ENCODE data around the gene MORN1. TPM values are rescaled to one million over a fixed set of nuclear protein-coding genes. Genes with fewer than 3 reads are reported as not detected.

The MORN1 gene
- total RNA-seq, 4 donors from 2014 or later = 3.0 to 34.0 (median 12.5) TPM

- in situ Hi-C loops (cut with MboI; ENCODE audit: low pct_ligation_motif_present in 1 of 4, low pct_unique_long_range_greater_than_20kb in 1 of 4, low sequenced_read_pairs in 3 of 4) = loop anchor here in 2 of 4 donors (25.0 kb wide), 1 partner anchor 101 kb away; no protein-coding TSS in a partner anchor
- H3K4me3 ChIP-seq = peak overlapping the region in 2 of 4 donors; percentile 61 to 64
These were observed 77.6 kb downstream of the MORN1 start for GRCh38 chr1:2313651-2314261.

GRCh38 chr1:2312515-2313301, 78.6 kb downstream of the MORN1 start:
- TF ChIP-seq CTCF (IDR thresholded peaks at IDR 0.05) = no peak
- no peak for TF ChIP-seq POLR2A (IDR thresholded peaks at IDR 0.05)
- no peak for TF ChIP-seq EP300 (IDR thresholded peaks at IDR 0.05; ENCODE audit: low read depth)
- TF ChIP-seq POLR2AphosphoS5 (IDR thresholded peaks at IDR 0.05) = peak in 1 of 3 donors; percentile 11
- 43% methylated on average over 19 of the region's 24 CpGs; no CpG with 5 or more reads in 1 of the 2 donors for WGBS, 2 donors (ENCODE audit: low coverage in 1 of 2)
- Histone ChIP-seq H3K27ac (peak overlapping the region; percentile 85 to 91 (median 88)), H3K36me3 (peaks cover 0 to 6% (median 3%) of the 10 kb centered on the region in 4 donors), H3K9me3 (no peaks in the 10 kb centered on the region), H3K4me3 (no peak overlapping the region), H3K27me3 (peaks cover 9% of the 10 kb centered on the region), H3K4me1 (peaks cover 32 to 60% (median 43%) of the 10 kb centered on the region in 4 donors)
- intact Hi-C loops (cut with DNase I; ENCODE audit: low total_unique reads) = loop anchor here (5.0 kb wide), 1 partner anchor 80 kb away; no protein-coding TSS in a partner anchor
- in situ Hi-C loops (cut with MboI; ENCODE audit: low pct_ligation_motif_present in 1 of 4, low pct_unique_long_range_greater_than_20kb in 1 of 4, low sequenced_read_pairs in 3 of 4) = loop anchor here in 2 of 4 donors (25.0 kb wide), 1 partner anchor 100 kb away; no protein-coding TSS in a partner anchor
- DNase-seq = peak; percentile 48

More at GRCh38 chr1:2313651-2314261, 77.6 kb downstream of the MORN1 start:
- WGBS, 2 donors (ENCODE audit: low coverage in 1 of 2) = 56% methylated on average over 15 of the region's 18 CpGs; no CpG with 5 or more reads in 1 of the 2 donors
- Histone ChIP-seq H3K9me3 (no peaks in the 10 kb centered on the region), H3K36me3 (no peaks in the 10 kb centered on the region), H3K27ac (peak overlapping the region; percentile 85 to 91 (median 88)), H3K27me3 (peaks cover 9% of the 10 kb centered on the region), H3K4me1 (peaks cover 32 to 60% (median 43%) of the 10 kb centered on the region in 4 donors)
- DNase-seq = no peak
- TF ChIP-seq CTCF (IDR thresholded peaks at IDR 0.05) (no peak), POLR2AphosphoS5 (IDR thresholded peaks at IDR 0.05) (no peak), POLR2A (IDR thresholded peaks at IDR 0.05) (no peak), EP300 (IDR thresholded peaks at IDR 0.05; ENCODE audit: low read depth) (no peak)
- intact Hi-C loops (cut with DNase I; ENCODE audit: low total_unique reads) = loop anchor here (5.0 kb wide), 1 partner anchor 81 kb away; no protein-coding TSS in a partner anchor

- WGBS, 2 donors (ENCODE audit: low coverage in 1 of 2) = 25 to 43% methylated on average over 4 to 8 of the region's 10 CpGs
- in situ Hi-C loops (cut with MboI; ENCODE audit: low pct_ligation_motif_present in 1 of 4, low pct_unique_long_range_greater_than_20kb in 1 of 4, low sequenced_read_pairs in 3 of 4) = loop anchor here in 2 of 4 donors (25.0 kb wide), 1 partner anchor 100 kb away; no protein-coding TSS in a partner anchor
- H3K27ac ChIP-seq = peak overlapping the region; percentile 85 to 91 (median 88)
- peaks cover 32 to 60% (median 43%) of the 10 kb centered on the region in 4 donors for H3K4me1 ChIP-seq
- TF ChIP-seq POLR2AphosphoS5 (IDR thresholded peaks at IDR 0.05) = no peak
- TF ChIP-seq CTCF (IDR thresholded peaks at IDR 0.05) = no peak
- no peak for TF ChIP-seq EP300 (IDR thresholded peaks at IDR 0.05; ENCODE audit: low read depth)
- no peak for TF ChIP-seq POLR2A (IDR thresholded peaks at IDR 0.05)
- H3K9me3 ChIP-seq = no peaks in the 10 kb centered on the region
- H3K27me3 ChIP-seq = peaks cover 9% of the 10 kb centered on the region
- intact Hi-C loops (cut with DNase I; ENCODE audit: low total_unique reads) = loop anchor here (5.0 kb wide), 1 partner anchor 80 kb away; no protein-coding TSS in a partner anchor
- no peak for DNase-seq
- peaks cover 0 to 11% (median 5%) of the 10 kb centered on the region in 4 donors for H3K36me3 ChIP-seq
- H3K4me3 ChIP-seq = no peak overlapping the region
These were observed 79.2 kb downstream of the MORN1 start for GRCh38 chr1:2312160-2312514.
